GM21576 (cell line): Measurements from ENCODE around the gene SMIM12.
A peak's percentile ranks its signal among the peaks of the same experiment; 100 is the strongest.

ENCODE experiments used
- ATAC-seq: cut with Tn5 transposase; IDR thresholded peaks from one replicate; pipeline ENCODE4 v1.9.1; 2021; ENCODE audit warnings: mild to moderate bottlenecking, moderate library complexity; ENCODE audit not compliant: unreplicated experiment

Gene SMIM12

DNA sequence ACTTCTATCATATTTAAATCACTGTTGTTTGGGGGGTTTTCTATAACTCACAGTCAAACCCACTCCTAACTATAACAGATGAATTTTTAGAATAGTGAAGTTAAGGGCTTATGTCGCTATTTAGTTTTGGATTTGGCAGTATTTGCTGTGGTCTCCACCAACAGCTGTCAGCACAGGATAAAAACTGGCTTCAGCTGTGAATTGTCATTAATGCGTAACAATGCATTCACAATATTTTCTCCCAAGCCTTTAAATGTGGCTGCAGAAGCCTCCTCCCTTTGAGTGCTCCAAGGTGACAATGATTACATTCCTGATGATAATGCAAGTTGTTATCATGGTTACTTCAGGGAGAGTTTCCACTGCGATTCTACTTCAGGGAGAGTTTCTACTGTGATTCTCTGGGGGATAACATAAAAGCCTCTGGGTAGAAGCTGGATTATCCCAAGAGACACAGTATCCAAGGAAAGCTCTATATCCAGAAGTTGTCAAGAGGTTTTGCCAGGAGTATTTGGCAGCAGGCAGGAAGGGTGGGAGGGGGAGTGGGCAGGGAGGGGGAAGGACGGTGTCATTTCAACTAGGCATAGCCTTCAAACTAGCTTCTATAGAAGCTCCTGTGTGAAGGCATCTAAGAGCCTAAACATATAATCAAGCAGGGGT is 14.9 kb upstream of the SMIM12 start:
- no peak for ATAC-seq

- ATAC-seq: no peak
Measured at GRCh38 chr1:34872133-34872503, 12.6 kb upstream of the SMIM12 start.

- no peak for ATAC-seq
Measured at GRCh38 chr1:34871443-34872132, 12.0 kb upstream of the SMIM12 start.

DNA sequence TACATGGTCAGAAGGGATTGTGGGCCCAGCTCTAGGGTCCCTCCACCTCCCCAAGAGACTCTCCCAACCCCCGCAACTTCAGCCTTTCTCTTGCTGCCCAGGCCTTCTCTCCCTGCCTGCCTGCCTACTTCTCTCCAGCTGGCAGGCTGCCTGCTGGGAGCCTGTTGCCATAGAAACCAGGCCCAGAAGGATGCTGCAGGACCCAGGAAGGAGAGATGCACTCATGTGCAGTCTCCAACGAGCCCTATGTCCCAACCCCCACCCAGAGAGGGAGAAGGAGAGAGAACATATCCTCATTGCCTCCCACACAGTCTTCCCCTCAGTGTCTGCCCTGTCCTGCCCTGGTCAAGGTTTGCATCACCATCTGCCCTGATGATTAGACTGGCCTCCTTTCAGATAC is 10.8 kb upstream of the SMIM12 start:
- no peak for ATAC-seq

GRCh38 chr1:34869760-34870159 is 10.2 kb upstream of the SMIM12 start:
- ATAC-seq: no peak

DNA sequence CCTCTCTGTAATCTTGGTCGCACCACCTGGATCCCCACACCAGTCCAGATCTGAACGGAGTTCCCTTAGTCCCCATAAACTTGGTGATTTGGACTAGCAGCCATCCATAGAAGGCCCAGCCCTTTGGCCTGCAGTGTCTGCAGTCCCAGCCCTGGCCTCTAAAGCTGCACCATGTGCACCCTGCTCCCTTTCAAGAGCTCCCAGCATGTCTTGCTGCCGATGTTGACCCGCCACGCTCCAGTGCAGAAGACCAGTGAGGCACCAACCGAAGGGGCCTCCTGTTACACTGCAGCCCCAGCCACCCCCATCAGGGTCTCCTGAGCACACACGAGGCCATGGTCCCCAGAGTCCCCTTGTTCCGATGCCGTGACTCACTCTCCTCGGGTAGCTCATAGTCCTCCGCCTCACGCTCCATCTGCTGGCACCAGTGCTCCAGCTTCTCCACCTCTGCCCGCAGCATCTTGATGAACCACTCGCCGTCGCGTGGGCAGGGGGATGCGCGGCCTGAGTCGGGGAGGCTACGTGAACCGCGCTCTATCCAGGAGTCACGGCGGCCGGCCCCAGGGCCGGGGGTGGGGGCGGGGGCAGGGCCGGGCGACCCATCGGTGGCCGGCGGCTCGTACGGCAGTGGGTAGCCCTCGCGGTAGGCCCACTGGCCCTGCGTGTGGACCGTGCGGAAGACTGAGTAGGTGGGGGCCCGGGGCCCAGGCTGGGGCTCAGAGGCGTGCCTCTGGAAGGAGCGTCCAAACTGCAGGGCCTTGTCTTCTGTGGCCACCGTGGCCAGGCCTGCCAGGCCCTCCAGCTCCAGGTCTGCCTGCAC is 8.9 kb upstream of the SMIM12 start:
- ATAC-seq: no peak

DNA sequence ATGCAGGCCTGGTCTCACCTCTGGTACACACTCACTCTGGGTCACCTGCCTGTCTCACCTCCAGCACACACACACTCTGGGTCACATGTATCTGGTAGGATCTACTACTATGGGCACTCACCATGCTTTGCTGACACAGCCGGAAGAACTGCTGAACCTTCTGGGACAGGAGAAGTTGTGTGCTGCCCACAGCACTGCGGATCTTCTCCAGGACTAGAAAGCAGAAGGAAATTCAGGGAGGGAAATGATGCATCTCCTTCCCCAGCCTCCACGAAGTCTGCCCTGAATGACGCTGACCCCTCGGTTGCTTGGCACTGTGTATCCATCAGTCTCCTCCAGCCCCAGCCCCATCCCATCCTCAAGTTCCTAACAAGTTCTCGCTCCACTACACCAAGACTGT is 7.9 kb upstream of the SMIM12 start:
- no peak for ATAC-seq

GRCh38 chr1:34866762-34867109 is 7.2 kb upstream of the SMIM12 start:
- ATAC-seq: no peak

- peak; percentile 42 for ATAC-seq
Measured at GRCh38 chr1:34865981-34866761, 6.6 kb upstream of the SMIM12 start.

- ATAC-seq: no peak
Measured at GRCh38 chr1:34865573-34865972, 6.0 kb upstream of the SMIM12 start.

DNA sequence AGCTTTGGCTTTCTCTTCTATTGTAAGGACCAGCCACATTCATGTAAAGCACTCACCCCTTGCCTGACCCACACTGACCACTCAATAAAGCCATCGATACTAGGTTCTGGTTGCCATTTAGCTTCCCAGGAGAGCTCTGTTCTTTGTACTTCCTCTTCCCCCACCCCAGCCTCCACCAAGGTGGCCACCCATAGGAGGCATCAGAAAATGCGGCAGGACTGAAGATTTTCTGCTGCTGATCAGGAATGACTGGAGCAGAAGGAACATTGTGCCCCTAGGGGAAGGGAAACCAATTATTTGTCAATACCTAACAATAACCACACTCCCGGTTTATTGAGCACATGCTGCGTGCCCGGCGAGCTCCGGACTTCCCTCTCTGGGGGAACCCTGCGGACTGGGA is 5.2 kb upstream of the SMIM12 start:
- no peak for ATAC-seq

DNA sequence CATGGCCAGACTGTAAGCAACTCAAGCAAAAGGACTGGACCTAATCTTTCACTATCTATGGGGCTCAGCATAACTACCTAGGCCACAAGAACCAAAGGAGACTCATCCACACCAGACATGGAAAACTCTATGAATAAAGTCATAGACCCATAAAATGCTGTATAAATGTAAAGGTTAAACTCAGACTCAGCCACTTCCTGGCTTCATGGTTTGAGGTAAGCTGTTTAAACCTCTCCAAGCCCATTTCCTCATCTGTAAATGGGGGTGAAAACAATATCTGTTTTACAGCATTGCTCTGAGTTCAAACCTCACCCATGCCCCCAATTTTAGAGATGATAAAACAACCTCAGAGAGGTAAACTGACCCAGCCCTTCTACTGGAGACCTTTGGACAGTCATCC is 4.0 kb upstream of the SMIM12 start:
- no peak for ATAC-seq

GRCh38 chr1:34858901-34859445 is 576 bp downstream of the SMIM12 start:
- no peak for ATAC-seq

GRCh38 chr1:34856697-34857096 is 2.9 kb downstream of the SMIM12 start:
- ATAC-seq: no peak

DNA sequence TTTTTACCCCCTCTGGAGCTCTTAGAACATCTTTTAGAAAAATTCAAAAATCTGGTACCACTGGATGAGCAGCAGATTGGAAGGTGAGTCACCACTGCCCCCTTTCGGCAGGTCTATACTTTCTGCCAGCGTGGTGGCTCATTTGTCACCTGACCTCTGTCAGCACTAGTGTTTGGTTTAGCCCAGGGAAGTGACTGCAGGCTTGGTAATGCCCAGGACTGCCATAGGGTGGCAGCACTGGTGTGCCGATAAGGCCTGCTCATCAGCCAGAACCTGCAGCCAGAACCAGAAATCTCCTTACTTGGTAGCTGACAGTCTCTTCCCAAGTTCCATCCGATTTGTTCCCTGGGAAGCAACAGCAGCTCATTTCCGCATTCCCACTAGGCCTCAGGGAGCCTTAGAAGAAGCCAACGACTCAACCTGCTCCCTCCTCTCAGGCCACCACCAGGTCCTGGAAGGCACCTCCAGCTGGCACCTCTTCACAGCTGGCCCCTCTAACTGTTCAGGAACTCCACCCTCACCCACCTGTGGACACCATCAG is 6.8 kb downstream of the SMIM12 start:
- ATAC-seq: peak; percentile 98

DNA sequence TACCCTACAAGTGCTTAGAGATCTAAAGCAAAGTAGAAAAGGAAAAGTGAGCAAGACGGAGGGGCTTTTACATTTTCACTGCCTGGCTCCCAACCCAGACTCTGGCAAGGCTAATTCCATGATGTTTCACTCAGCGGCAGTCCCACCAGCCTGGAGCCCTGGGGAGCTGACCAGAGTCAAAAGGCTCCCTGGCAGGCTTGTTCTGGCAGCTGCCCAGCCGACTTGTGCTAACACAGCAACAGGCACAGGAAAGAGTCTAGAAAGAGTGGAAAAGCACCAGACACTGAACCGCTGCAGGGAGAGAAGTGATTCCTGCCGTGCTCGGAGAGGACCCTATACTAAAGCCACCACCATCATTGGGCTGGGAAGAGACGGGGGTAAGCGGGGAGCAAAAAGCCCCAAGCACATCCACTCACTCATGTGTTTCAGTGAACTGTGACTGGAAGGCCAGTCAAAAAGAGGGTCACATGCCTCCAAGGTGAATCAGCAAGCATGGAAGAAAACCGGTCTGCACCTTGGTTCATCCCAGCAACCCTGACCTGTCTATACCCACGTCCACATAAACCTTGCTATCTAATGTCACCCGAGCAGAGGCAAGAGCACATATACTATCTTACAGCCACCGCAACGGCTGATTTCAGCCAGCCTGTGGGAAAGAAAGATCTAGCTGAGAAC is 8.0 kb downstream of the SMIM12 start:
- no peak for ATAC-seq

DNA sequence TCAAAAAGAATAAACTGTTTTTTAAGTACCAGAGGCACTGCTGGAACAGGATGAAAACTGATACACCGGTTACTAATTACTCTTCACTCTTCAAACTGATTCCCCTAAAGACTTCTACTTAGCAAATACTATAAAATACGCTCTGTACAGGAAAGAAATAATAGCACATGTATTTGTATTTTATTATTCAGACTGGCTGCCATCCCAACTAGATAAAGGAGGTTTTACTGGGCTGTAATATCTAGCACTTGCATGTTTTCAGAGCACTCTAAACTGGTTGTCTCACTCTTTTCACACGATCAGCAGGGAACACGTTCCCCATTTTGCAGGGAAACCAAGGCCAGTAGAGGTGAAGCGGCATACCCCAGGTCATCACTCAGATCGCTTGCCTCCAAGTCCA is 9.2 kb downstream of the SMIM12 start:
- ATAC-seq: no peak

DNA sequence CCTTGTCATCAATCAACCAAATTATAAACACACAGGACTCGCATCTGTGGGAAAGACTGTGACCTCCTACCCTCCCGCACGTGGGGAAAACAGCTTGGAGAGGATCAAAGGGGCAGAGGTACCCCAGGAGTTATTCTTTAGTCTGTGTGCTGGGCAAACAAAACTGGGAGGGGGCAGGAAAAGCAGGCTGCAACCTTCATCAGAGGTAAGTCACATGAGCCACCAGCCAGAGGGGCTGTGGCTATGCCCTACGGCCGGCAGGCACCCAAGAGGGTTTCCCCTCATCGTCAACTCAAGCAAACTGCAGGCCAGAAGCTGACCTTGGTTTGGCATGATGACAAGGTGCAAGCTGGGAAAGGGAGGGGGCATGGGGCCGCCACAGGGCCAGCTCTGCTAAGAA is 12.5 kb downstream of the SMIM12 start:
- no peak for ATAC-seq

- no peak for ATAC-seq
Measured at GRCh38 chr1:34846265-34846664, 13.3 kb downstream of the SMIM12 start.
